ENCODE results near the gene B4GALNT2.

- TF ChIP-seq CTCF (IDR thresholded peaks at IDR 0.05) (no peak), POLR2A (IDR thresholded peaks at IDR 0.05) (no peak)
Observed at GRCh38 chr17:49157784-49158183, 25.2 kb downstream of the B4GALNT2 start.
